LoVo (cell line): Measurements from ENCODE around the gene GGNBP2.

Source experiments
- DNase-seq: peaks from one replicate; pipeline ENCODE4 v3.0.0-alpha.2; 2016; ENCODE audit warnings: low spot score

The GGNBP2 gene

GRCh38 chr17:36632916-36633771 is 88.4 kb downstream of the GGNBP2 start:
- no peak for DNase-seq
